NCI-H226 (cell line): ENCODE data around the gene MS4A15.

Experiments used
- DNase-seq: peaks from one replicate; pipeline ENCODE4 v3.0.0-alpha.2; 2015

Gene MS4A15

DNA sequence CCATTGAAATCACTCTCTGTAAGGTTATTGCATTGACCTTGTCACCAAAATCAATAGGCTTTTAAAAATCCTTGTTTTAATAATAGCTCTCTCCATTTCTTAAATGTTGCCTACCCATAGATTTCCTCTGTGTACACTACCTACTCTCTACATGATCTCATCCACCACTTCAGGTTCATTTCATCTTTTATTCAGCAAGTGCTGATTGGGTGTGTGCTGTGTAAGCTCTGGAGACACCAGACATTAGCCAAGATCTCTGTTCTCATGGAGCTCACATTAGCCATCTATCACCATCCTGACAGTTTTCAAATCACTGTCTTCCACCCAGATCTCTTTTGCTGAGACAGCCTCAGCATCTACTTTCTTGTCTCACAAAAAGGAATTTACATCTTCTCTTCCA lies 24.1 kb downstream of the MS4A15 start:
- DNase-seq, result no peak

GRCh38 chr11:60781286-60781980 lies 24.8 kb downstream of the MS4A15 start:
- no peak for DNase-seq

DNA sequence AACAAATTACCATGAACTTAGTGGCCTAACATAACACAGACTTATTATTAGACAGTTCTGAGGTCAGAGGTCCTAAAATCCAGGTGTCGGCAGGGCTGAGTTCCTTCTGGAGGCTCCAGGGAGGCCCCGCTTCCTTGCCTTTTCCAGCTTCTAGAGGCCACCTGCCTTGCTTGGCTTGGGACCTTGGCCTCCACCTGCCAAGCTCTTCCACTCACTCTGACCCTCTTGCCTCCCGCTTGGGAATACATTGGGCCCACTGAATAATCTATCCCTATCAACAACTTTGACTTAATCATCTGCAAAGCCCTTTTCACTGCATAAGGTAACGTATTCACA lies 25.3 kb downstream of the MS4A15 start:
- no peak for DNase-seq

DNA sequence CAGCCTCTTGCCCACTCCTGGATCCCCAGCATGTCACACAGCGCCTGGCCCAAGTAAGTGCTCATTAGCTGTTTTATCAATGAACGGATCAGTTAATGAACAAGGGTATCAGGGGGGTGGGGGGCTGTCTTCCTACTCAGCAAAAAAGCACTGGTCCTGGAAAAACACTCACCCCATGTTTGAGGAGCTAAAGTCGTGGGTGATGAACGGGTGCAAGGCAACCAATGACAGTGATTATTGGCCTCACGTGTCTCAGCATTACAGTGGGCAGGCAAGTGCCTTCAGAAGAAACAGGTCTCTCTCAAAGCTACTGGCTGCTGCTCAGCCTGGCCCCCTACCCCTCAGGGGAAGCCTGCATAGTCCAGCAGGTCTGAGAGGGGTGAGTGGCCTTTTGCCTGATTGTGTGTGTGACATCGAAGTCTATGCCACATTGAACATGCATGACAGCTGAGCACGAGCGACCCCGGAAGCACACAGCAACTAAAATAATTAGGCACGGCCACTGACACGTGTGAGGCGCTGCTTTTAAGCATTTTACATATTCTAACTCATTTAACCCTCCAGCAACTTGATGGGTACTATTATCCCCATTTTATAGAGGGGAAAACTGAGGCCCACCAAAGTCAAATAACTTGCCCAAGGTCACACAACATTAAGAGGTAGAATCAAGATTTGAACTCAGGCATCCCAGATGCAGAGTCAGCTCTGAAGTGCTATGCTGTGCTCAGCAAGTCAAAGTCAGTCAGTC lies 25.9 kb downstream of the MS4A15 start:
- DNase-seq, result no peak

DNA sequence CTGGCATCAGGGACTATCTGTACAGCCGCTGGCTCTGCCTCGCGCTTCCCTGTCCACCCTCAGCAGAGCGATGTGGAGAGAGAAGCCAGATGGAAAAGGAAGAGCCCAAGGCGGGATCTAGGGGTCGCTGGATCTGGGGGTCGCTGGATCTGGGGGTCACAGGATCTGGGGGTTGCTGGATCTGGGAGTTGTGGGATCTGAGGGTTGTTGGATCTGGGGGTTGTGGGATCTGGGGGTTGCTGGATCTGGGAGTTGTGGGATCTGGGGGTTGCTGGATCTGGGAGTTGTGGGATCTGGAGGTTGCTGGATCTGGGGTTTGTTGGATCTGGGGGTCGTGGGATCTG lies 26.4 kb downstream of the MS4A15 start:
- no peak for DNase-seq

DNA sequence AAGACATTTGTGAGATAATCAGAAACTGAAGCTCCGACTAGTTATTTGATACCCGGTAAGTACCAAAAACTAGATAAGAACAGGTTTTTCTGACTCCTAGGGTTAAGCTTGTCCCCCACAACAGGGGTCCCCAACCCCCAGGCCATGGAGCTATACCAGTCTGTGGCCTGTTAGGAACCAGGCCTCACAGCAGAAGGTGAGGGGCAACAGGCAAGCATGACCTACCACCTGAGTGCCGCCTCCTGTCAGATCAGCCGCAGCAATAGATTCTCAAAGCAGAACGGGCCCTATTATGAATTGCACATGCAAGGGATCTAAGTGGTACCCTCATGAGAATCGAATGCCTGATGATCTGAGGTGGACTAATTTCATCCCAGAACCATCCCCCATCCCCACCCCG lies 27.2 kb downstream of the MS4A15 start:
- no peak for DNase-seq

DNA sequence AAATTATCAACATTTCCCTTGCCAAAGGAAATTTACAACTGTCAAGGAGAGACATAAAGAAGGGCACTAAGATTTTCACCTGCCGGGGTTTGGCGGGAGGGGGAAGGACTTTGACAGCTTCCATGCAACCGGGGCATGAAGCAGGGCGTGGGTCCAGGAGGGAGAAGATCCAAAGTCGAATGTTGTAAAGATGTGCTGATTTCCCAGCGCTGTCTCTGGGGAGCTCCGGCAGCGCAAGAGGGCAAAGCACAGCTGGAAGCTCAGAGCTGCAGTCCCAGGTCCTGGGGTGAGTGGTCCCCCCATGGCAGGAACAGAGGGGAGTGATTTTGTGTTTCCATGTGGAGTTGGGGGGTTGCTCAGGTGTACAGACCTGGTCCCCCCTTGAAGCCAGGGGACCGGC lies 28.5 kb downstream of the MS4A15 start, which contains the start of gene MS4A10:
Gene MS4A10, plus strand, starts transcription at position 198 of the 400 bp plus-strand sequence. CDS start 5,003 bp downstream, outside the sequence.
- no peak for DNase-seq

- no peak for DNase-seq
Measured at GRCh38 chr11:60785806-60786361, 29.2 kb downstream of the MS4A15 start.

DNA sequence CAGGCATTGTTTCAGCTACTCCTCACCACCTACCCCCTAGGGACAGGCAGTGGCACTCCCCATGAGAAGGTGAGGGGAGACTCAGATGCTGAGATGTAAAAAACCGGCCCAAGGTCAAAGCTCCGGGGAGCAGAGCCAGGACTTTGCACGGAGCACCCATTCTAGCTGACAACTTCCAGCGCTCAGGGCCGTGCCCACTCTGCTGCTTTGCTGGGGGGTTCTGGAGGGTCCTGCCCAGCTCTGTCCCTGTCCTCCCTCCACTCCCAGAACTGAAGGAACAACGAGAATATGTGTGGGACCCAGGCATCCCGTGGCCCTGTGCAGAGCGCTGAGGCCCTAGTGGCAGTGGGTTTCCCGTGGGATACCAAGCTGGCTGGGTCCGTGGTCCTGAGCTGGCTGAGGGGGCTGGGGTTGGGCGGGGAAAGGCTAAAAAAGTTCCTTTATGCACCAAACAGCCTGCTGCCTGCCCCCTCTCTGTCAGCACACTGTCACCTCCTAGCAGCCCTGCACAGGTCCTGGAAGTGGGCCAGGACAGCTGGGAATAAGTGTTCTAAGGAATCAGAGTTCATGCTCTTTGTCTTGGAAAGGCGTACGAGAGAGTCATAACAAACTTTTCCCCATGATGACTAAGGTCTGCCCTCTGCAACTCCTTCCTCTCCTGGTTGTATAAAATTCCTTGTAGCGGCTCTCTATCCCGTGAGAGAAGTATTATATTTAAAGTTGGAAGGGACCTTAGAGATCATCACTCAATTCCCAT lies 30.3 kb downstream of the MS4A15 start:
- DNase-seq, result no peak

DNA sequence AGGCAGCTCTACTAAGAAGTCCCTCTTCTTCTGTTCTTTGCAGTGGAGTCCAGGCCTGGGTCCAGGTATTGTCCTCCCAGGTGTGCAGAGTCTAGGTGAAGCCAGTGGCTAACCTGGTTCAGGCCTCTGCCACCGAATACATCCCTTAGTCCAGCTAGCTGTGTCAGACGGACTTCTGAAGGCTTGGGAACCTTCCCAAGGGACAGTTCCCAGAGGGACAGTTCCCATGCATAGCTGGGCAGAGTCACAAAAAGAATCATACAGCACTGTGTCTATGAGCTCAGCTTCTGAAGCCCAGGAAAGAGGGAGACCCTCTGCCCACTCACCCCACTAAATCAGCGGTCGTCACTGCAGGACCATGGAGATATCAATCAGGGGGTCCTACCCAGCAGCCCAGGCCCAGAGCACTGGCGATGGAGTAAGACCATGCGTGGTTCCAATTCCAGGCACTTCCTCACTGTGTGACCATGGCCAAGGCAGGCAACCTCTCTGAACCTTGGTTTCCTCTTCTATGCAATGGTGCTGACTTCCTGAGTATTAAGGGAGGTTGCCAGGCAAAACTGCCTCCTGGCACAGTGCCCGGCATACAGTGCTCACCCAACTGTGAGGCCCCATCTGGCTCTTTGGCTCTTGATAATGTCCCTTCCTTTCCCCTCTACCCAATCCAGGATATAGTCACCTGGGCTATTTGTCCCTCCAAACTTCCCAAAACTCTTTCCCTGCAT lies 31.9 kb downstream of the MS4A15 start:
- no peak for DNase-seq

GRCh38 chr11:60790726-60791125 lies 34.1 kb downstream of the MS4A15 start:
- DNase-seq, result no peak

GRCh38 chr11:60791153-60791933 lies 34.7 kb downstream of the MS4A15 start:
- no peak for DNase-seq

DNA sequence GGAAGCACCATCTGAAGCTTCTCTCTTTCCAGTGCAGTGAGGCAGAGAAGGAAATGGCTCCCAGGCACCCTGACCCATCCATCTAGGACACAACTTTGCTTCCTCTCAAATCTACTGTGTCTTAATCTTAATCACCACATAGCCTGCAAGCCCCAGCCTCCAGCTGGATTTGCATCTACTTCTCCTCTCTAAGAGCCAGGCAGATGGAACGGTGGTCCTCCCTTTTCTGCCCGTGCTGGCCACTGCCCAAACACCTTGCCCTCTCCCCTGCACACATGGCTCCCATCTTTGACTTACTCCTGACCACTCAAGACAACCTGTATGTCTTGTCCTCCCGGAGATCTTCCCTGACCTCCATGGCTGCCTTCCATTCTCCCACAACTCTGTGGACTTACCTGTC lies 35.9 kb downstream of the MS4A15 start:
- no peak for DNase-seq

DNA sequence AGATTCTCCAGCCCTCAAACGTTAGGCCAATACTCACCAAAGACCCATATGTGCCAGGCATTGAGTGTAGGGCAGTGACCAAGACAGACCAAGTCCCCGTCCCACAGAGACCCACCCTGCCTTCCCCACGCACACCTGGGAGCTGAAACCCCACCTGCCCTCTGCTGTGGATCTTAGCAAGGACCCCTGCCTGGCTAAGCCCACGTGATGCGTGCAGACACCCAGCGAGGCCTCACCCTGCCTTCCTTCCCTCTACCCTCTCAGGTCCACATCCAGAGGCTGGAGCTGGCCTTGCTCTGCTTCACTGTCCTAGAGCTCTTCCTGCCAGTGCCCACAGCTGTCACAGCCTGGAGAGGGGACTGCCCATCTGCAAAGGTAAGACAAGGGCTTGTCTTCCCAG lies 38.6 kb downstream of the MS4A15 start:
- no peak for DNase-seq

GRCh38 chr11:60797846-60798630 lies 41.4 kb downstream of the MS4A15 start:
- DNase-seq, result no peak

GRCh38 chr11:60798631-60799030 lies 42.0 kb downstream of the MS4A15 start:
- no peak for DNase-seq

- DNase-seq, result no peak
Measured at GRCh38 chr11:60801194-60801593, 44.5 kb downstream of the MS4A15 start.

GRCh38 chr11:60803273-60803936 lies 46.7 kb downstream of the MS4A15 start:
- no peak for DNase-seq

- DNase-seq, result no peak
Measured at GRCh38 chr11:60809249-60809648, 52.6 kb downstream of the MS4A15 start.

- DNase-seq, result no peak
Measured at GRCh38 chr11:60809691-60810090, 53.0 kb downstream of the MS4A15 start.

GRCh38 chr11:60810151-60810550 lies 53.5 kb downstream of the MS4A15 start:
- no peak for DNase-seq
